ENCODE measurements around the gene C12orf50.
"Not testable (repeated sequence)": the region's sequence is repeated elsewhere in the genome, so short reads cannot be mapped to it uniquely, and the experiment has no call there.

Gene C12orf50, protein sequence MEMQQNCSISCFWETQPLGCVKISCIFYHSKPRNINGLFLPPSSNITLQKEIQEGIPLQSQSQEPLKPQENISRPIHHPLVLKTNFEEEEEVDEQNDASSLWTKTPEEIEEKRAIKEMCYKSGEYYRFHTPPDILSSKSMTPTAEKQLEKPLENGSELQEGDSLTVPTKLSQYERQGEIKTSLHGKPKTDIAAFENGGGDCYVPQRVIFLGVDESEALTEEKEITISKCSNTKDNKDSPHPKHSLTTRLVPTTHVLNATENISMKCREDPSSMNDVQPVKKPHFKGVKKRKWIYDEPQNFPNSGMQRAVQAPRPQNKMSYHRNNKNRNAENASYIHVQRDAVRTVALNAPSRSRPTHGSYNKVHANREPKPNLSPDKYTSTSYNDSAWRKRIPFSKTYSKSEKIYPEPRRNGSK

DNA sequence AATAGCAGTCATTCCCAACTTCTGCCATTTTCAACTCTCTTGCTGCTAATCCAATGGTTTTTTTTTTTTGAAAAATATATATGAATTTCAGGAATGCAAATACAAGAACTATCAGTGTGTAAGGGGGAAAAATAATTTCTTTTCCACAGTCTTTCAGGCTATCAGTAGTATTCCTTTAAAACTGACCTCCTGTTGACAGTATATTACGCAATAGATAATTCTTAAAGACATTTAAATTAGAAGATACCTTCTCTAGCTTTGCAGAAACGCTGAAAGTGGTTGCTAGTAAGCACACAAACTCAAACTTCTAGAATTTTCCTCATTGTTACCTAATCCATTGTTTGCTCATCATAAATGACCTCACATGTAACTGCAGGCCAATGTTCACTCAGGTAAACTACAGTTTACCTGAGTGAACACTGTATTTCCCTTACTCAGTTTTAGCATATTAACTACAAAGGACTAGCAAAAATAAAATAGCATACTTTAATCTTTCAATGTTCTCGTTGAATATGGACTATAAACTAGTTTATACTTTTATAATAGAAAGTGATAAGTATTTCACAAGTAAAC lies at the start of gene C12orf50:
C12orf50 (minus strand) TSS at position 309 of the 573 bp plus-strand sequence. CDS start 2,439 bp downstream, outside the sequence.
- no peak for DNase-seq (ENCODE audit: low spot score)

DNA sequence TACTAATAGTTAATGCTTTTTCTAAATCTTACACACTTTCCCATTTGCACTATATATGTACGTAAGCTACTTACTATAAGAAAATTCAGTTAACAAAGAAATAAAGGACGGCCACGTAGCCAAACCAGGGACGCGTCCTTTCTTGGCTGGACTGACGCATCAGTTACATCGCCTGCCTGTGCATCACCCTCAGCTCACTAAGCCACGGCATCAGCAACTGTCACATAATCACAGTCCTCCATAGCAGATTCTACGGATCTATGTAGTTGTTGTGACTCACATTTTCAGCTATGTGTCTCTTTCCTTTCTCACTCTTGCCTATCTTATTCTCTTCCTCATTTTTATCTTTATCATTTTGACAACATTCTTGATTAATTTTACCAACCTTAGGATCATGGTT lies 38.1 kb upstream of the C12orf50 start:
- DNase-seq (ENCODE audit: low spot score) = no peak

DNA sequence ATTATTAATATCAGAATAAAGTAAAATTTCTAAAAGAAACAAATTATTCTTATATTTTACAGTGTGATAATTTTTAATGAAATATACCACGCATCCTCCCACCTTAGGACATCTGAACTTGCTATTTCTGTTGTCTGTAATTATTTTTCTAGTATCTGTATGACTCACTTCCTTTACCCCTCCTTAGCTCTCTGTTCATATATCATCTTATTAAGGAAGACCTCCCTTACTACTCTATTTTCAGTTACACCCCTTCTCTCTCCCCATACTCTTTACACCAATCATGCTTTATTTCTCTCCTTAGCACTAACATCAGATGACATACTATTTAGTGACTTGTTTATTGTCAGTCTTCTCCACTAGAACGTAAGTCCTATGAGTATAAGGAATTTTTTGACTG lies 34.2 kb upstream of the C12orf50 start:
- DNase-seq (ENCODE audit: low spot score) = no peak

DNA sequence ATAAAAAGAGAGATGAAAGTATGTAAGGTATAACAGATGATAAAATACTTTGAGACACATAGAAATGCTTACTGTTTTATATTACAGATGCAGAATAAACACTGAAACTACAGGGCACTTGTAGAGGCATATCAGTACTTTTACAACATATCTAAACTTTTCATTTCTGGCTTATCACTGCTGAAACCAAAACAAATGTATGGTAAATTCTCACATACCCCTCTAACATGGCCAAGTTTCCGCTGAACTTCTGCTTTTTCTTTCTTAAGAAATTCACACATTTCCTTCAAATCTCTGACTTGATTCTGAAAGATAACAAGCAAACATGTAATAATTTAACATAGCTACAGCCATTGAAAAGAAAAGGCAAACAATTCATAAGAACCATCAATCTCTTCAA lies 33.3 kb upstream of the C12orf50 start:
- no peak for DNase-seq (ENCODE audit: low spot score)

DNA sequence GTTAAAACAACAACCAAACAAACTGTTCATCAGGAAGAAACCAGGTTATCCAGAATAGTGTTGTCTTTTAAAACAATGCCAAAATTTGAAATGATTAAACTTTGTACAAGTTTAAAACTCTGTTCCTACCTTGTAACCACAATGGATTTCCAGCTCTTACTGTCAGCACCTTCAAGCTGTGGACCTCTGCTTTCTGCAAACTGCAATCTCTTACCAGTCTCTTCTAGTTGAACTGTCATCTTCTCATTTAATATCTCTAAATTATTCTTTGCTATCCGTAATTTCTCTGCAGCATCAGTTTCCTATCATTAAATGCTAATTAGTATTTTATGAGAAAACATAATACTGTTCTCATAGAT lies 29.5 kb upstream of the C12orf50 start:
- no peak for DNase-seq (ENCODE audit: low spot score)

DNA sequence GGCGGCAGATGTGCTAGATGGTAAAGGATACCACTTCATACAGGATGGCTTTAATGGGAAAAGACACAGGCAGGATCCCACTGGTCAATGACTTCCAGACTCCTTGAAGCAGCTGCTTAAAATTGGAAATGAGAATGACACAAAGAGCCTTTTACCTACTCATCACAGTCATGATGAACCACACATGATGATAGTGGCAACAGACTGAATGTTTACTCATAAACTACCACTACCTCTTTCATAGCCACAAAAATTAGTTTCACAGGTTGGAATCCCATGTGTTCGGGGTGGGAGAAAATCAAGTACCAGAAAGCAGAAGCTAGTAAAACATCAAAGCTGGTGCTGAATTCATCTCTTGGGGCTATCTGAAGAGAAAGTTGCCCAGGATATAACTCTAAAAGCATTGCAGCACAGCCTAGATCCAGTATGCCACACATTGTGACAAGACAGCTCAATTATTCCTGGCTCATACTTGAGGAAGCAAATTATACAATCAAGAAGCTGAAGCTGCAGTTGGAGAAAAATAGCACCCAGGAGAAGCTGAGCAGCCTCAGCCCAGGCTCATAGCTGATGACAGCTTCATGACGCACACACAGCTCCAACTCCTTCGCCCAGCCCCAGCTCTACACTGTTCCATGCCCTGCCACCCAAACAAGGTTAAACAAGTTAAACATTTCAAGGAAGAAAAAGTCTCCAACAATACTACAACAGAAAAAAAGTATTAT lies 29.0 kb upstream of the C12orf50 start:
- DNase-seq (ENCODE audit: low spot score) = no peak

DNA sequence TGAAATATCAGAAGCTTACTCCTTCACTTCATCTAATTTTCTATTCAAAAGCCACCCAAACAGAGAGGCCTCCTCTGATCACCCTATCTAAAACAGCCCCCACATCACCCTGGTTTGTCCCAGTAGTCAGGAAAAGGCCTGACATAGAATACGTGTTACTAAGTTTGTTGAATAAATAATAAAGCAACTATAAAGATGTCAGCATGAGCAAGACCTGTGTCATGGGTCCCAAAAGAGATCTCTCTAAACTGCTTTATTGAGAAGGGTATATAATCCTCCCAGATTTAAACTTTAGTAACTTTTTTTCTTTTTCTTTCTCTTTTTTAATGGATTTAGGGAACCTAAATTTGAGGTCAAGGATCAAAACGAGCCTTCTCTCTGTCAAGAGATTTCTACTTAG lies 27.4 kb upstream of the C12orf50 start:
- DNase-seq (ENCODE audit: low spot score) = no peak

DNA sequence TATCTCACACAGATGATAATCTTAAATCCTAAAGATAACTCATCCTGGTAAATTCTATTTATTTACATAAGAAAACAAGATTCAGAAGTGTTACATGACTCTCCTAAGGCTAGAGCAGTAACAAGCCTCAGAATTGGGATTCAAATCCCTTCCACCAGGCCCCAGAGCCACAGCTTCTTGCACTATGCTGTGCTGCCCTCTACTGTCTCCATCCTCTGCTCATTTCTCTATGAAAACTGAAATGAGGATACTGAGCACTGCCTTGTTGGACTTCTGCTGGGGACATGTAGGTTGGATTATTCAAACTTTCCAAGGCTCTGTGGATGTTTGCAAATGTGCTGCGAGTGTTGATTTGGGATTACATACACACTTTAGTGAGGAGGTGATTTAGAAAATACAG lies 23.5 kb upstream of the C12orf50 start:
- no peak for DNase-seq (ENCODE audit: low spot score)

DNA sequence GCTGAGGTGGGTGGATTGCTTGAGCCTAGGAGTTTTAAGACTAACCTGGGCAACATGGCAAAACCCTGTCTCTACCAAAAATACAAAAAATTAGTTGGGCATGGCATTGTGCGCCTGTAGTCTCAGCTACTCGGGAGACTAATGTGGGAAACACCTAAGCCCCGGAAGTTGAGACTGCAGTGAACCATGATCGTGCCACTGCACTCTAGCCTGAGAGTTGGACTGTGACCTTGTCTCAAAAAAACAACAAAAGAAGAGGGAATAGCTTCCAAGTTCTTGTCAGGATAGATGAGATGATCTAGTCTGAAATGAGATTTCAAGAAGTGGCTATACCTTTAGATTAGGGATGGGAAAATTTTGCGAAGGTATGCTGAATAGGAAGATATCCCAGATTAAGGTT lies 14.8 kb upstream of the C12orf50 start:
- no peak for DNase-seq (ENCODE audit: low spot score)

DNA sequence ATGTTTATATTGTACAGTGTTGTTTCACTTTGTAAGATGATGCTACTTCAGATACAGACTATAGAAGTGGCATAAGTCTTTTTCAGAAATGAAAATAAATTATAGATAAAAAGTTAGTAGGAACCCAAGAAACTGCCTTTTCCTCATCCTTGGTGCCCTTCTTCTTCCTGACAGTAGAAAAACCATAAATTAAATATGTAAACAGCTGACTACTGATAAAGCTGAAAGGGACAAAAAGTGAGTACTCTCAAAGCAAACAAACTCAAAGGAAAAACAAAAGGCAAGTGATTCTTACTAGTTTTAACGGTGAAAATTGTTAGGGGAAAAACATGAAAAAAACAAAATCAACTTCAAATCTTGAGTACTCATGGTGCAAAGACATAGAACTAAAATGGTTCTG lies 8.6 kb upstream of the C12orf50 start:
- no peak for DNase-seq (ENCODE audit: low spot score)

DNA sequence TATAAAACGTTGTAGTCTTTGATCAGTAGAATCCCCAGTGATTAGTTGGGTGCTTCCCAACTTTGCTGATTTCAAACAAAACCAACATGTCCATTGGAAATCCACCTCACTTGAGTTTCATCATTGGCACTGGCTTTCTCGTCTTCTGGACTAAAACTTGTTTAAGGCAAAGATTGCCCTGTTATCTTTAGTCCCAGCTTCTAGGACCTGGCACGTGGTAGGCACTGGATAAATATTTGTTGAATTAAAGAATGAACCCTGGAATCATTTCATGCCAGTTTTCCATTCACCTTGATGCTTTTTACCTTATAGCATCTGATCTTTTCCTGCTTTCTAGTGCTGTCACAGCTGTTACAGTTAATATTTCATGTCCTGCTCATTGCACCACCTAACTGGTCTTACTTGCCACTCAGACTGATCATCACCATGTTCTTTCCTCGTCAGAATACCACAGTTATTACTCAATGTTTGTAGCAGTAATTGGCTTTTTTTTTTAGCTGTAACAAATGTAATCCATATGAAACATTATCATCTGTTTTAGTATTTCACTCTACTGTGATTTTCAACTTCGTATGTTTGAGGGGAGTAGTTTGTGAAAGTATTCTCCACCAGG lies 7.3 kb upstream of the C12orf50 start:
- no peak for DNase-seq (ENCODE audit: low spot score)

DNA sequence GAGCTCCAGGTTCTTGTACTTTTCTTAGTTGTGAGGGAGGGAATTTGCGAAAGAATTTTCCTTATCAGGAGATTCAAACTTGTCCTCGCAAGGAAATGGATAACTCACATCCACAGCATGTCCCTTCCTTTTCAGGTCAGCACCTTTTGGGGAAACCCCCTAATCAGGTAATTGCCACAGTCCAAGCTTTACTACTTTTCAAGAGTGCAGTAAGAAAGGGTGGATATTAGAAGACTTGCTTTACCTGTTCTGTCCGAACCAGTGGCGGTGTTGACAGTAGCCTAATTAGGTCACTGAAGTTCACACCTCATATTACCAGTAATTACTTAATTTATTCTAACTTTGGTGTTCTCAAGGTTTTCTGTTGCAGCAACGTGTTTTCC lies 6.7 kb upstream of the C12orf50 start:
- DNase-seq (ENCODE audit: low spot score) = no peak

DNA sequence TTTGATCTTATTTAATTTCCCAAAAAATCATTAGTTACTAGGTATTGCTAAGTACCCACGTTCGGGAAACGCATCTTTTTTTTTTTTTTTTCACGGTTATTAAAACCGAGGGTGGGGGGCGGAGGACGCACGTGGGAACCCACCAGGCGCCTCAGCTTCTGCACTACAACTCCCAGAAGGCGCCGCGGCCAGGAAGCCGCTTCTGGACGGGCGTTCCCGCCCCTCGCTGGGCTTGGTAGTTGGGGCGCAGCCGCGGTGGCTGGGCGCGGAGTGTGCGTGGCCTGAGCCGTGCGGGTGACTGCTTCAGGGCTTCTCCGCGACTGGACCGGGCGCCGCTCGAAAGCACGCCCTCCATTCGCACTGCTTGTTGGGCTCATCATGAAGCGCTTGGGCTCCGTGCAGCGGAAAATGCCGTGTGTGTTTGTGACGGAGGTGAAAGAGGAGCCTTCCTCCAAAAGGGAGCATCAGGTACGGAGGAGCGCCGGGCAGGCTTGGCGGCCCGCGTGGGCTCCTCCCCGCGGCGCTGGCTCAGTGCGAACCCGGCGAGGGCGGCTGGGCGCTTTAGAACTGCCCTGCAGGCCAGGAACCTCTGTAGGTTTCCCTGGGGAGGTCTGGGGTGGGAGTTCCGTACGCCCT lies 6.2 kb upstream of the C12orf50 start:
- DNase-seq (ENCODE audit: low spot score) = peak; percentile 81

DNA sequence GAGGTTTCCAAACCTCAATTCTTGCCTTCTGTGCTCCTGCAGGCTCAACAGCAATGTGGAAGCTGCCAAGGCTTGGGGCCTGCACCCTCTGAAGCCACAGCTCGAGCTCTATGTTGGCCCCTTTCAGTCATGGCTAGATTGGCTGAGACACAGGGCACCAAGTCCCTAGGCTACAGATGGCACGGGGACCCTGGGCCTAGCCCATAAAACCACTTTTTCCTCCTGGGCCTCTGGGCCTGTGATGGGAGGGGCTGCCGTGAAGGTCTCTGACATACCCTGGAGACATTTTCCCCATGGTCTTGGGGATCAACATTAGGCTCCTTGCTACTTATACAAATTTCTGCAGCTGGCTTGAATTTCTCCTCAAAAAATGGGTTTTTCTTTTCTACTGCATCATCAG lies 2.0 kb upstream of the C12orf50 start:
- not testable (repeated sequence) for DNase-seq (ENCODE audit: low spot score)

DNA sequence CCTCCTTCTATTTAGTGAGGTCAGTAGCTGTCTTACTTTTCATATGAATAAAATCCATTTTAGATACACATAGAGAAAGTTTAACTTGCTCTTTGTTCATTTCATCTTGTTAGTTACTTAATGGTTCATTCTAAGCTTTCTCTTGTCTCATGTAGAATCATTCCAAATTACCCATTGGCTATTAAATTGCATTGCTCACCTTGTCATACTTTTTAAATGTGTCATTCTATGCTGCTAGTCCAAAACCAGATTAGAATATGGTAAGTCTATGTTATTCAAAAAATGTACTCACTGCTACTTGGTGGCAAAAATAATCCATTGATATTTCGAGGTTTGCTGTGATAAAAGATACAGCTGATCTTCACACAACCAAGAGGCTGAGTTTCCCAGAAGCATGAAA lies 3.0 kb downstream of the C12orf50 start:
- no peak for DNase-seq (ENCODE audit: low spot score)

DNA sequence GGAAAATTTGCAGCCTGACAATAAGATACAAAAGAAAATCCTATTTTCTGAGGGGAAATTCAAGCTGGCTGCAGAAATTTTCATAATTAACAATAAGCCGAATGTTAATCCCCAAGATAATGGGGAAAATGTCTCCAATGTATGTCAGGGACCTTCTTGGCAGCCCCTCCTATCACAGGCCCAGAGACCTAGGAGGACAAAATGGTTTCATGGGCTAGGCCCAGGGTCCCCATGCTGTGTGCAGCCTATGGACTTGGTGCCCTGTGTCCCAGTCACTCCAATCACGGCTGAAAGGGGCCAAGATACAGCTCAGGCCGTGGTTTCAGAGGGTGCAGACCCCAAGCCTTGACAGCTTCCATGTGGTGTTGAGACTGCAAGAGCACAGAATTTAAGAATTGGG lies 11.2 kb downstream of the C12orf50 start:
- no peak for DNase-seq (ENCODE audit: low spot score)

DNA sequence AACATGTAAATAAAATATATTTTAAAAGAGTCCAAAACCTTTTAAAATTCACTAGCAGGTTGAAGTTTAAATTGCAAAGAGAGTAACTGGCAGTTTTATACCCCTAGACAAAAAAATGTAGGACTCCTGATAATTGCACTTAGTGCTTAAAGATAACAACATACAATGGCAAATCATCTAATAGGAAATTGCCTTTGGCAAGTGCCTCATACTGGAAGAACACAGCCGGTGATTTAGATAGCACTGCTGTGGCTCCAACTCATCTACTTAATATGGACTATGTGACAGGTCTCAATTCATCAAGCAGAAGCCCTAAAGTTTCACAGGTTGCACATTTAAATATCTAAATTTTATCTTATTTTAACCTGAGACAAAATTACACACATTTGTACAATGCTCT lies 13.4 kb downstream of the C12orf50 start:
- DNase-seq (ENCODE audit: low spot score) = no peak

DNA sequence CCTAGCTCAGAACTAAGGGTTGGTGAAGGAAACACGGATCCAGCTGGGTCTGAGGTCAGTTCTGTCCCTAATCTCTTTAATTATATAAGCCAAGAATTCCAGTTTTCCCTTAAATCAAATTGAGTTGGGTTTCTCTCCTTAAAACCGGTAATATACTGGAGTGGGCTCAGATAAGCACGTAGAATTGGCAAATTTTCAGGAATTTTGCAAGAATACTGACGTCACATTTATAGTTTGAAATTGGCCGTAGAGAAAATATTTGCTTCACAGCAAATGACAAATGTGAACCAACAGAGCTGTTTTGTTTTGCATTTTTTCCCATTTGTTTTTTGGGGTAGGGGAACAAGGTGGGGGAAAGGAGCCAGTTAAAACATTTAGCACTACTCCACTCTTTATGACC lies 17.4 kb downstream of the C12orf50 start:
- DNase-seq (ENCODE audit: low spot score) = no peak

DNA sequence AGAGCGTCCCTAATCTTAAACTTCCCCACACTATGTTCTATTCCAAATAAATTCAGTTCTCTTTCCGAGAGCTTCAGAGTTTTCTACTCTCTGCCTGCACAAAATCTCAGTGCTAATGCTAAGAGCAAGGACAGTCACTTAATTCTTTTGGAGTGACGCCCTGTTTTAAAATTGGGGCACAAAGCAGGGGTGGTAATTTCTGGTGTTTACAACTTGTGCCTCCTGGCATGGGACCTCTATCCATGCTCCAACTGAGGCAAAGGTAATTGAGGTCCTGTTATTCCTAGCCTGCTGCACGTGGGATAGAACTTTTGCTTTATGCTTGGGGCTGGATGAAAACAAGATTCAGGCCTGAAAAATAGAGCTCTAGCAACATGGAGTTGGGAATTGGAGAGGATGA lies 22.9 kb downstream of the C12orf50 start:
- no peak for DNase-seq (ENCODE audit: low spot score)

DNA sequence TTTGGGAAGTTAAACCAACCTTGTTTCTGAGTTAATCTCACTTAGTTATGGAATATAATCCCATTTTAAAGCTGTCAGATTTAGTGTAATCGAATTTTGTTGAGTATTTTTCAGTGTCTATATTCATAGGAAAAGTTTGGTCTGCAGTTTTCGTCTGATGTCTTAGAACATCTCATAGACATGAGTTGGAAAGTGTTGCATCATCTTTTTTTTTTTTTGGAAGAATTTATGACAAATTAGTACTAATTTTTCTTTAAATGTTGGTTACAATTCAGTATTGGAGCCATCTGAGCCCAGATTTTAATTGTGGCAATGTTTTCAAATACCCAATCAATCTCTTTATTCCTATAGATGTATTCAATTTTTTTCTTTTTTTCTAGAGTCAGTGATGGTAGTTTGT lies 27.9 kb downstream of the C12orf50 start:
- DNase-seq (ENCODE audit: low spot score) = no peak

DNA sequence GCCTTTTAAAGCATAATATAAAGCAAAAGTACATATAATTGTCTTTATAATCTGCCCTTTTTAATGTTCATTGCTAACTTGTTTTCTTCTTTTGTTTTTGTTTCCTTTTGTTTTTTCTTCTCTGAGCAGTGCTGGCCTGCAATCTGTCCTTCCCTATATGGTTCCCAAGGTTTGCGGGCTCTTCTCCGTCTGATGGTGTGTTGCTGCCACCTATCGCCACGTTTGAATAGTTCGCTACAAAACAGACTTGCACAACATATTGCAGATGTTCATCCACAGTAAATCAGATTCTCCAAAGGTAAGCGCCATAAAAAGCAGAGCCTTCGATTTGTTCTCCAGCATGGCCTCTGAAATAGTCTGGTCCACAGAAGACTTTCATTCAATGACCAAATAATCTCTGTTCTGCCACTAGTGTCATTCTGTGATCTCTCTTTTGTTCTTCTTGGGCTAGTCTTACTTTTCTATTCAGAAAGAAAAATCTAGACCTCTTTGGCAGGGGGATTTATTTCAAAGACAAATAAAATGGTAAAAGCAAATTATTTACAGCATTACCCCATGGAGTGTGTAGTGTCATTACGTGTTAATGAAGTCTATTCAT lies 33.5 kb downstream of the C12orf50 start:
- DNase-seq (ENCODE audit: low spot score) = peak; percentile 17

DNA sequence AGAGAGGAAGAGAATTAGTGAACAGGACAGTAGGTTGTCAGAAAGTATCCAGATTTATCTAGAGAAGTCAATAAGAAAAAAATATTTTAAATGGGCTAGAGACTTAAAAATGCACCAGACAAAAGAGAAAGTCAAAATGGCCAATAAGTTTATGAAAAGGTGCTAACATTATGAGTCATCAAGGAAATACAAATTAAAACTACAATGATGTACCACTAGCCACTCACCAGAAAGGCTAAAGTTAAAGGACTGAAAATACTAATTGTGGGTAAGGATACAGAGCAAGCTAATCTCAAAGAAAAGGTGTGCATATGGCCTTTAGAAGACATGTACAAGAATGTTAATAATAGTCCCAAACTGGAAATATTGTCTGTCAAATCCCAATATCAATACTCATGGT lies 37.7 kb downstream of the C12orf50 start:
- DNase-seq (ENCODE audit: low spot score) = no peak

All from CD4-positive, alpha-beta T cell treated with Interleukin-15 for 4 hours (primary cell).